Esophagus squamous epithelium (tissue), 5 donors: ENCODE data around the gene SEC14L5. TPM values are rescaled to one million over a fixed set of nuclear protein-coding genes. Genes with fewer than 3 reads are reported as not detected.

ENCODE experiments used
- DNase-seq: peaks from one replicate; lab custom pipeline; 2025; lab: John Stamatoyannopoulos, UW
- H3K27ac ChIP-seq, 4 donors: fragments of 200-600 bp; sonication (generic); one replicate each; pipeline ENCODE4 v1.5.1; 2016 to 2019; ENCODE audit warnings: mild to moderate bottlenecking in 1 of 4
- H3K27me3 ChIP-seq, 4 donors: fragments of 200-600 bp; sonication (generic); 1 replicate in 3 of 4; 2 replicates in 1 of 4; pipeline versions ENCODE4 v1.5.1 to v1.6.0; 2017 to 2021; ENCODE audit warnings: antibody characterized with exemption in 1 of 4
- H3K36me3 ChIP-seq, 3 donors: fragments of 200-600 bp; sonication (generic); one replicate each; pipeline ENCODE4 v1.5.1; 2016 to 2019
- H3K4me1 ChIP-seq, 3 donors: fragments of 200-600 bp; sonication (generic); one replicate each; pipeline ENCODE4 v1.5.1; 2017 to 2019
- H3K4me3 ChIP-seq, 4 donors: fragments of 200-600 bp; sonication (generic); 1 replicate in 3 of 4; 2 replicates in 1 of 4; pipeline ENCODE4 v1.5.1; 2016 to 2019; ENCODE audit warnings: mild to moderate bottlenecking in 2 of 4, moderate library complexity in 1 of 4
- H3K9me3 ChIP-seq, 3 donors: fragments of 200-600 bp; sonication (generic); one replicate each; pipeline ENCODE4 v1.5.1; 2016 to 2019
- POLR2A ChIP-seq, 4 donors: fragments of 450-650 bp; IDR thresholded peaks; one replicate each; pipeline ENCODE4 v1.6.1; 2017; ENCODE audit warnings: antibody characterized with exemption in 4 of 4, mild to moderate bottlenecking in 4 of 4, moderate library complexity in 3 of 4
- WGBS, 2 donors: methylation state at CpG; one replicate each; pipeline ENCODE4 v1.1.5; 2018; 5-methylcytosine and 5-hydroxymethylcytosine counted together
- intact Hi-C: fragments of 100-400 bp; cut with DNase I; formaldehyde crosslinking; loops from one replicate; pipeline ENCODE4 v1.15.0; 2022
- total RNA-seq, 4 donors: library from RNA; depleted of rRNA; stranded (reverse); fragments of >200 nt; gene quantifications; one replicate each; pipeline ENCODE4 v1.1.0, GENCODE V29; 2016
- TF ChIP-seq, protein P1 (sequence below), 6 experiments: fragments of 450-650 bp in 4 of 6; fragments of 200-600 bp in 2 of 6; sonication (generic) in 2 of 6; IDR thresholded peaks; one replicate each; pipeline ENCODE4 v1.5.1; 2016 to 2019; ENCODE audit warnings: antibody characterized with exemption in 6 of 6, mild to moderate bottlenecking in 4 of 6, moderate library complexity in 4 of 6
- donor health status: DM: yes; HTN: yes; CAD: no.

The SEC14L5 gene
- total RNA-seq, 4 donors from 2014 or later: 0.22 to 5.6 (median 0.49) TPM

DNA sequence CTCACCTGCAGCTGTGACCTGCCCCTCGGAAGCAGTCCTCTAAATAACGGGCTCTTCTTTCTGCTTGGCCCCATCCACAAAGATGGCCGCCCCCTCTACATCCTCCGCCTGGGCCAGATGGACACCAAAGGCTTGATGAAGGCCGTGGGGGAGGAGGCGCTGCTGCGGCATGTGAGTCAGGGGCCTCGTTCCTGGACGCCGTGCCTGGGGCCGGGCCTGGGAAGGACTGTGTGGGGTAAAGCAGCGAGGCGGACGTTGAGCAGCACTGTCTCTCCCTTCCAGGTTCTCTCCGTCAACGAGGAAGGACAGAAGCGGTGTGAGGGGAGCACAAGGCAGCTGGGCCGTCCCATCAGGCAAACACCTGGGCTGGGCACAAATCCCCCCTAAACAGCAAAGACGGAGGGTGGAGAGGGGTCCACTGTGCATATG lies 42.5 kb downstream of the SEC14L5 start:
- Histone ChIP-seq H3K4me1 (no peaks in the 10 kb centered on the region), H3K27ac (no peak overlapping the region), H3K36me3 (no peaks in the 10 kb centered on the region), H3K4me3 (no peak overlapping the region), H3K27me3 (peaks cover 0 to 7% (median 0%) of the 10 kb centered on the region in 4 donors), H3K9me3 (no peaks in the 10 kb centered on the region)
- intact Hi-C loops: no loop called here
- TF ChIP-seq, protein P1, sequence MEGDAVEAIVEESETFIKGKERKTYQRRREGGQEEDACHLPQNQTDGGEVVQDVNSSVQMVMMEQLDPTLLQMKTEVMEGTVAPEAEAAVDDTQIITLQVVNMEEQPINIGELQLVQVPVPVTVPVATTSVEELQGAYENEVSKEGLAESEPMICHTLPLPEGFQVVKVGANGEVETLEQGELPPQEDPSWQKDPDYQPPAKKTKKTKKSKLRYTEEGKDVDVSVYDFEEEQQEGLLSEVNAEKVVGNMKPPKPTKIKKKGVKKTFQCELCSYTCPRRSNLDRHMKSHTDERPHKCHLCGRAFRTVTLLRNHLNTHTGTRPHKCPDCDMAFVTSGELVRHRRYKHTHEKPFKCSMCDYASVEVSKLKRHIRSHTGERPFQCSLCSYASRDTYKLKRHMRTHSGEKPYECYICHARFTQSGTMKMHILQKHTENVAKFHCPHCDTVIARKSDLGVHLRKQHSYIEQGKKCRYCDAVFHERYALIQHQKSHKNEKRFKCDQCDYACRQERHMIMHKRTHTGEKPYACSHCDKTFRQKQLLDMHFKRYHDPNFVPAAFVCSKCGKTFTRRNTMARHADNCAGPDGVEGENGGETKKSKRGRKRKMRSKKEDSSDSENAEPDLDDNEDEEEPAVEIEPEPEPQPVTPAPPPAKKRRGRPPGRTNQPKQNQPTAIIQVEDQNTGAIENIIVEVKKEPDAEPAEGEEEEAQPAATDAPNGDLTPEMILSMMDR (IDR thresholded peaks at IDR 0.05): no peak
- no peak for TF ChIP-seq POLR2A (IDR thresholded peaks at IDR 0.05)
- DNase-seq: no peak
- WGBS, 2 donors: 92 to 100% methylated on average over 5 to 7 of the region's 19 CpGs

DNA sequence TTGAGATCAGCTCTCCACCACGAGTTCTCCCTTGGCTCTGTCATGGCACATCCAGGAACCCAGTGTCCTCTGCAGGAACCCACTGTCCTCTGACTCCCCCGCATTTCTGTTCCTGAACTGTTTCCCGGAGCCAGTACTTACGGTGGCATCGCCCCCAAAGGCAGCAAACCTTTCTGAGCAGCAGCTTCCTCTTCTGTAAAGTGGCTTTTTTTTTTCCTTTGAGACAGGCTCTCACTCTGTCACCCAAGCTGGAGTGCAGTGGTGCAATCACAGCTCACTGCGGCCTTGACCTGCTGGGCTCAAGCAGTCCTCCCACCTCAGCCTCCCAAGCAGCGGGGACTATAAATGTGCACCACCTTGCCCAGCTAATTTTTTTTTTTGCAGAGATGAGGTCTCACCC lies 43.4 kb downstream of the SEC14L5 start:
- H3K36me3 ChIP-seq: no peaks in the 10 kb centered on the region
- TF ChIP-seq, protein P1 (IDR thresholded peaks at IDR 0.05): no peak
- TF ChIP-seq POLR2A (IDR thresholded peaks at IDR 0.05): no peak
- H3K27ac ChIP-seq: no peak overlapping the region
- intact Hi-C loops: no loop called here
- no peaks in the 10 kb centered on the region for H3K9me3 ChIP-seq
- no peak for DNase-seq
- WGBS, 2 donors: 70 to 86% methylated on average over 4 to 7 of the region's 7 CpGs
- H3K4me3 ChIP-seq: no peak overlapping the region
- no peaks in the 10 kb centered on the region for H3K4me1 ChIP-seq
- peaks cover 0 to 7% (median 0%) of the 10 kb centered on the region in 4 donors for H3K27me3 ChIP-seq

DNA sequence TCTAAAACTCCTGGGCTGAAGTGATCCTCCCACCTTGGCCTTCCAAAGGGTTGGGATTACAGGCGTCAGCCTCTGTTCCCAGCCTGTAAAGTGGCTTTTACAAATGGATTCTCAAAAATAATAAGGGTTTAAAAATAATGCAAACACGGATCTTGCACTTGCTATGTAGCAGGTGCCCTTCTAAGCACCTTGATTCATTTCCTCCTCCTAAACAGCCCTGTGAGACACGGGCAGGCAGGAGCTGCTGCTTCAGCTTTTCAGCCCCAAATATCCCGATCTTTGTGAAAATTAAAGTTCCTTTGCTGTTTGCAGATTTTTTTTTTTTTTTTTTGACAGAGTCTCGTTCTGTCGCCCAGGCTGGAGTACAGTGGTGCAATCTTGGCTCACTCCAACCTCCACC lies 43.9 kb downstream of the SEC14L5 start:
- 54 to 69% methylated on average over 5 to 6 of the region's 6 CpGs for WGBS, 2 donors
- no peaks in the 10 kb centered on the region for H3K4me1 ChIP-seq
- H3K9me3 ChIP-seq: no peaks in the 10 kb centered on the region
- intact Hi-C loops: no loop called here
- TF ChIP-seq, protein P1 (IDR thresholded peaks at IDR 0.05): no peak
- TF ChIP-seq POLR2A (IDR thresholded peaks at IDR 0.05): no peak
- H3K4me3 ChIP-seq: no peak overlapping the region
- DNase-seq: no peak
- no peak overlapping the region for H3K27ac ChIP-seq
- peaks cover 0 to 7% (median 0%) of the 10 kb centered on the region in 4 donors for H3K27me3 ChIP-seq
- H3K36me3 ChIP-seq: no peaks in the 10 kb centered on the region

DNA sequence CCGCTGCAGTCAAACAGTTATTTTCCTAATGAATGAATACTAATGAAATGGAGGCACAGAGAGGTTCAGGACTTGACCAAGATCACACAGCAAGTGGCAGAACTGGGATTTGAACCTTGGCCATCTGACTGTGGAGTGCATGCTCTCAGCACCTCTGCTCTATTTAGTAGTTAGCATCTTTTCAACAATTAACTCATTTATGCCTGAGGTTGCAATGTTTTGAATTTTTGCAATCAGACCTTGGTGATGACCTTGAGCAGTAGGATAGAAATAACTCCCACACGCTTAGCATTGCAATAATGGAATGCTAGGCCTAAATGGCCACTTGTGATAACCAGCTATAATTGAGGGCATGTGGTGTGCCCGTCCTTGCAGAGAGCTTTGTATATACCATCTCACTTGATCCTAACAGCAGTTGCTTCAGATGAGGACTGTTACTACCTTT lies 44.6 kb downstream of the SEC14L5 start:
- Histone ChIP-seq H3K4me1 (no peaks in the 10 kb centered on the region), H3K9me3 (no peaks in the 10 kb centered on the region), H3K36me3 (no peaks in the 10 kb centered on the region), H3K27ac (no peak overlapping the region), H3K27me3 (peaks cover 0 to 7% (median 0%) of the 10 kb centered on the region in 4 donors), H3K4me3 (no peak overlapping the region)
- no peak for DNase-seq
- 68 to 69% methylated on average over 2 to 3 of the region's 3 CpGs for WGBS, 2 donors
- intact Hi-C loops: no loop called here
- no peak for TF ChIP-seq POLR2A (IDR thresholded peaks at IDR 0.05)
- TF ChIP-seq, protein P1 (IDR thresholded peaks at IDR 0.05): no peak

DNA sequence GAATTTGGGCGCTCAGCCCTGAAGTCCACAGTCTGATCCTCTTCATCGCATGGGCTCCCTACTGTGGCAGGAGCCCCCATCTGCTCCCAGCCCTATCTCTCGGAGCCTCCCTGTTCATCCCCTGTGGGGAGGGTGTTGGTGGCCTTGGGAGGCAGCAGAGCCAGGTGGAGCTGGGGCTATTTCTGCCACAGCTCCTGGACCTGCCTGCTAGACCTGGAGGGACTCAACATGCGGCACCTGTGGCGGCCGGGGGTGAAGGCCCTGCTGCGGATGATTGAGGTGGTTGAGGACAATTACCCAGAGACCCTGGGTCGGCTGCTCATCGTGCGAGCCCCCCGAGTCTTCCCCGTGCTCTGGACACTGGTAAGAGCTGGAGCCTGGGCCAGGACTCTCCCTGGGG lies 45.1 kb downstream of the SEC14L5 start:
- WGBS, 2 donors: 40 to 60% methylated on average over 1 to 5 of the region's 12 CpGs
- Histone ChIP-seq H3K27me3 (peaks cover 0 to 8% (median 0%) of the 10 kb centered on the region in 4 donors), H3K27ac (no peak overlapping the region), H3K9me3 (no peaks in the 10 kb centered on the region), H3K4me1 (no peaks in the 10 kb centered on the region), H3K4me3 (no peak overlapping the region), H3K36me3 (no peaks in the 10 kb centered on the region)
- DNase-seq: no peak
- intact Hi-C loops: no loop called here
- TF ChIP-seq, protein P1 (IDR thresholded peaks at IDR 0.05): no peak
- TF ChIP-seq POLR2A (IDR thresholded peaks at IDR 0.05): no peak
